DND-41 (cell line): ENCODE results near the gene GALNT18.

Experiments
- EZH2 ChIP-seq: IDR thresholded peaks from 3 replicates; pipeline ENCODE4 v1.6.1; 2012; ENCODE audit warnings: borderline replicate concordance, low read depth, mild to moderate bottlenecking, moderate library complexity, low read length, inconsistent platforms; ENCODE audit not compliant: severe bottlenecking
- TF ChIP-seq, protein P1 (sequence below): IDR thresholded peaks from 2 replicates; pipeline ENCODE4 v1.5.1; 2012; ENCODE audit warnings: borderline replicate concordance, low read length, moderate library complexity, mild to moderate bottlenecking; ENCODE audit not compliant: poor library complexity, severe bottlenecking; ENCODE audit errors: extremely low read depth

DNA sequence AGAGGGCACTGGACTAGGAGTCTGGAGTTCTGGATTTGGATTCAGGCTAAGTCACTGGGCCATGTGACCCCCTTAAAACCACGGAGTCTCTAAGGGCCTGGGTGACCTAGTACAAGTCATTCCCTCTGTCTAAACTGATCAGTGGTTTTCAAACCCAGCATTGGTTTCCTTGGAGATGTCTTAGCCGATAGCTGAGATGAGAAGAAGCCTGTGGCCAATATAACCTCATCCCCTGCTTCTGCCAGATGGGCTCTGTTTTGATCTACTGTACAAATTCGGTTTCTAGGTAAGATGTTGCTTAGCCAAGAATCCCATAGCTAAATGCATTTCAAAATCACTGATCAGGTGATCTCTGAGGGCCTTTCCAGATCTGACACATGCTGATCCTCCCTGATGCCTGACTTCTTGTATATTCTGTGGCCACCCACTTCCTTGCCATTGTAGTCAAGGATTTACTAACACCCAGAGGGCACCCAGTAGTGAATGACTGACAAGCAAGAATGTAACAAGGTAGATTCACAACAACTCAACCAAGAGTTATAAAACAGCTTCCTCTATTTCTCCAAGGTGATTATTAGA lies 53.1 kb downstream of the GALNT18 start:
- TF ChIP-seq, protein P1, sequence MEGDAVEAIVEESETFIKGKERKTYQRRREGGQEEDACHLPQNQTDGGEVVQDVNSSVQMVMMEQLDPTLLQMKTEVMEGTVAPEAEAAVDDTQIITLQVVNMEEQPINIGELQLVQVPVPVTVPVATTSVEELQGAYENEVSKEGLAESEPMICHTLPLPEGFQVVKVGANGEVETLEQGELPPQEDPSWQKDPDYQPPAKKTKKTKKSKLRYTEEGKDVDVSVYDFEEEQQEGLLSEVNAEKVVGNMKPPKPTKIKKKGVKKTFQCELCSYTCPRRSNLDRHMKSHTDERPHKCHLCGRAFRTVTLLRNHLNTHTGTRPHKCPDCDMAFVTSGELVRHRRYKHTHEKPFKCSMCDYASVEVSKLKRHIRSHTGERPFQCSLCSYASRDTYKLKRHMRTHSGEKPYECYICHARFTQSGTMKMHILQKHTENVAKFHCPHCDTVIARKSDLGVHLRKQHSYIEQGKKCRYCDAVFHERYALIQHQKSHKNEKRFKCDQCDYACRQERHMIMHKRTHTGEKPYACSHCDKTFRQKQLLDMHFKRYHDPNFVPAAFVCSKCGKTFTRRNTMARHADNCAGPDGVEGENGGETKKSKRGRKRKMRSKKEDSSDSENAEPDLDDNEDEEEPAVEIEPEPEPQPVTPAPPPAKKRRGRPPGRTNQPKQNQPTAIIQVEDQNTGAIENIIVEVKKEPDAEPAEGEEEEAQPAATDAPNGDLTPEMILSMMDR, result no peak
- no peak for TF ChIP-seq EZH2
